Activated CD8-positive, alpha-beta memory T cell treated with anti-CD3 and anti-CD28 coated beads for 48 hours (primary cell): Measurements from ENCODE around the gene EIF3L.

ENCODE experiments used
- DNase-seq, 3 experiments: peaks; one replicate each; pipeline ENCODE4 v3.0.0-alpha.2; 2020; ENCODE audit warnings: low read depth in 2 of 3, low spot score in 2 of 3

EIF3L gene

DNA sequence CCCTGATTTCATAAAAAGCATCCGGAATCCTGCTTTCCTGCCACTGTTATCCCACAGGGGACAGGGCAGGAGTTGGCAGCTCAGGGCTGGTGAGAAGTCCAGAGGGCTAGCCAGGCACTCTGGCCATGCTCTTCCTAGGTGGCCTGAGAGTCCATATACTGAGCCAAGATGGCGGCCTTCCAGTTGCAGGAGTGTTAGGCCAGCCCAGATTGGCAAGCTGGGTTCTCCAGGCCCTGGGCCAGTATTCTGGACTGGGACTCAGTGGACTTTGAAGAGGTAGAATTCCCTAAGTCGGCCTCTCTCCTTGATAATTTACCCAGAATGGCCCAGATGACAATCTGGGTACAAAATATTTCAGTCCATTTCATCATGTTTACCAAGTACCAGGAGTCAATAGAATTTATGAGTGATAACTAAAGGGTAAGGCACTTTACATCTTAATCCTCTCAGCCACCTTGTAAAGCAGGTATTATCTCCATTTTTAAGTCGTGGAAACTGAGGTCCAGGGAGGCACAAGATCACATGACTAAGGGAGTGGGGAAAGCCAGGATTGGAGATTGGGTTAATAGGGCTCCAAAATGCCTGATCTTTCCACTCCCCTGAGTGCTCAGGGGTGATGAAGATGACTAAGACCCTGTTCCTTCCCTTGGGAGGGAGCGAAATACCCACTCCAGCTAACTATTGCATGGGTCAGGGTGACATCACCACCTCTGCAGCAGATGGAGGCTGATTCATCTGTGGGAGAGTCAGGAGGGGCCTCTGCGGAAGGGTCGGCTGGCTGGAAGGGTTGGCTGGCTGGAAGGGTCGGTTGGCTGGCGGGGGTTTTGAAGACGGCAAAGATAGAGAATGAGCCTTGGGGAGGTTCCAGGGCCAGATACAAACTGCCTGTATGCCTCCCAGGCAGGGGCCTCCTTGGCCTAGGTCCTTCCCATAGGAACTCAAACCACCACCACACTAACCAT, 55.6 kb downstream of the EIF3L start:
- no peak for DNase-seq

DNA sequence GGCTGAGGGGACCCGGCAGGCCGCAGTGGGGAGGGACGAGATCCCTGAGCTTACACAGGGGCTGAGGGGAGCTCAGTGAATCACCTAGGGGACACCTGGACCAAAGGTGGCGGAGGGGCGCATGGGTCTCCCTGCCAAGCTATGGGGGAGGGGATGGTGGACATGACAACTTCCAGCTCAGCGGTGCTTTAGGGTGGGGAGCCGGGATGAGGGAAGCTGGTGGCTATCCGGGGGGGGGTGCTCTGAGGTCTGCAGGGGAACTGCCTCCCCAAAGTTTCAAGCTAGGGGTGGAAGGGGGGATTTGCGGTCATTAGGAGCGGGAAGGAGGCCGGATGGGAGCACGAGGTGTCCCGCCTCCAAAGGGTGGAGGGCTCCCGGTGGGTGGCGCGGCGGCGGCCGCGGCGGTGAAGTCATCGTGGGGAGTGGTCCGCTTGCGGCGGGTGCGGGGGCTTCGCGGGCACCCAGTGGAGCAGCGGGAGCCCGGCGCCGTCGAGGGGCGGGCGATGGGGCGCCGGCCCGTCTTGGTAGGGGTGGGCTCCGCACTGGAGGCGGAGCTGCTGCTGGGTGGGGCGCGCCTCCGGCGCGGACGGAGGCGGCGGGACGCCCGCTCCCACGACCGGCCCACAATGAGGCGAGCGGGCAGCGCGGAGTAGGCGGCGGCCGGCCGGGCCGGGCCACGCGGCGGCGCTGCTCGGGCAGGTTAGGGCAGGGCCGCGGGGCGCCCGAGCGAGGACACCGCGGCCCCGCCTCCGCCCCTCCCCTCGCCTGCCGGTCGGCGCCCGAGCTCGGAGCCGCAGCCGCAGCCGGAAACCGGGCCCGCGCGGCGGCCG, 56.5 kb downstream of the EIF3L start, which contains the start of gene MICALL1:
Gene MICALL1 (plus strand): TSS at position 764 of the 830 bp plus-strand sequence. CDS start 126 bp downstream, outside the sequence.
- DNase-seq: peak; percentile 18 to 41 (median 28)

DNA sequence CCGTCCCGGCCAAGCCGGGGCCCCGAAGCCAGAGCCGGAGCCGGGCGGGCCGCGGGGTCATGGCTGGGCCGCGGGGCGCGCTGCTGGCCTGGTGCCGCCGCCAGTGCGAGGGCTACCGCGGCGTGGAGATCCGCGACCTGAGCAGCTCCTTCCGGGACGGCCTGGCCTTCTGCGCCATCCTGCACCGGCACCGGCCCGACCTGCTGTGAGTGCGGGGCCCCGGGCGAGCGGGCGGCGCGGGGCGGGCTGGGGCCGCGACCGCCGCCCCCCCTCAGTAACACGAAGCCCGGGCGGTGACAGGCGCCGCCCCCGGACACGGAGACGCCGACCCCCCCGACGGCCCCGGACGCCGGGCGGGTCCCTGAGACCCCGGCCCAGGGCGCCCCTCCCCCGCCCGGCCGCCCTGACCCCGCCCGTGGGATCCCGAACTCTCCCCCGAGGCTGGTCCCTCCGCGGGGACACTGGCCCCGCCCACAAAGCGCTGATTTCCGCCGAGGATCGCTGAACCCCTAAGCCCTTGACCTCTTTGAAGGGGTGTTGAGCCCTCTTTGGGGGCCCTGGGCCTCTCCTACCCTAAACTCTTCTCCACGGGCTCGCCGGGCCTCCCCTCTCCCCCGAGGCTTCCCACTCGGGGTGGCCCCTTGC, 57.3 kb downstream of the EIF3L start:
- peak in 1 of 3 experiments; percentile 11 for DNase-seq

DNA sequence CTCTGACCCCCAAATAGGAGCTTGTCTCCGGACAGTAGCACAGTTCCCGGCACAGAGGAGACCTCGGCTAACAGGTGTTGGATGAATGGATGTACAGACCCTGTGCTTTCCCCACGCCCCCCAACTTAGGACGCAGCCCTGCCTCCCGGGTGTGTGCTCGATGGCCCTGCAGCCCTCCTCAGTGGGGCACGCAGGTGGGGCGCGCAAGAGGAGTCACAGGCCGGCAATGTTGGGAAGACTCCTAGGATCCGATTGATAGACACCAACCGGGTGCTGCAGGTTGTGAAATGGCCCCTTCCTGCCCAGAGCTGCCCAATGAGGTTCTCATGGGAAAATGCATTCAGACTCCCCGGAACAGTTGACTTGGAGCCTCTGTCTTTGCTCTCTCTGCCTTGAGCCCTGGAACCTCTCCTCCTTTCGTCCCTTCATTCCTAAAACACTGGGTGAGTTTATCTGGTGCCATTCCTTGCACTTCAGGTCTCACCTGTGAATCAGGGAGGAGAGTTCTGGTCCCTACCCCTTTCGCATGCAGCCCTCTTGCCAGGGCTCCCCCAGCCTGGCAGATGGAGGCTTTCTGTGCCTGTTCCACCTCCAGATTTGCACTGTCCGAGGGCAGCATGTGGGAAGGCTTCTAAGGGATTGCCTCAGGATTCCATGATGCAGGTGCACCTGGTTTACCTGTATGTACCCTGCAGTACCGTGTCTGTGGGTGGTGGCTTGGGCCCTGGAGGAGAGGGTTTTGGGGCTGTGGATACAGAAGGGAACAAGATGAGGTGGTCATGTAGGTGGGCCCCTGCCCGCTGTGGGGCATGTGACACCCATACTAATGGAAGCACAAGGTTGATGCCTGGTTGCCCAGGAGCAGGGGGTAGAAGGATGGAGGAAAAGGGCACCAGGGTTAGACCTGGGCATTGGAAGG, 58.1 kb downstream of the EIF3L start:
- DNase-seq: no peak

DNA sequence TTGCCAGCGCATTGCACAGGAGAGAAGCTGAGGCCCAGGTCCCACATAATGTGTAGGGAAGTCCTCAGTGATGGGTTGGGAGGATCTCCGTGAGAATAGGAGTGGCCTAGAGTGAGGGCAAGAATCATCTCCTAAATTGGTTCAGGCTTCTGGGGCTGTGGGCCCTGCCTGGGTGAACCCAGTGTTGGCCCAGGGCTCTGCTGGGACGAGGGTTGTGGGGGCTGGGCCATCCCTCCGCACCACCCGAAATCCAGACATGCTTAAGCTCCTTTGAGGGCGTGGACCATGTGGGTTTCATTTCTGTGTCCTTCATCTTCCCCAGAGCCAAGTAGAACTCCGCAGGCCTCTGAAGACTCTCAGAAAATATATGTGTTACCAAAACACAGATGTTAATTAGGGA, 60.5 kb downstream of the EIF3L start:
- no peak for DNase-seq

DNA sequence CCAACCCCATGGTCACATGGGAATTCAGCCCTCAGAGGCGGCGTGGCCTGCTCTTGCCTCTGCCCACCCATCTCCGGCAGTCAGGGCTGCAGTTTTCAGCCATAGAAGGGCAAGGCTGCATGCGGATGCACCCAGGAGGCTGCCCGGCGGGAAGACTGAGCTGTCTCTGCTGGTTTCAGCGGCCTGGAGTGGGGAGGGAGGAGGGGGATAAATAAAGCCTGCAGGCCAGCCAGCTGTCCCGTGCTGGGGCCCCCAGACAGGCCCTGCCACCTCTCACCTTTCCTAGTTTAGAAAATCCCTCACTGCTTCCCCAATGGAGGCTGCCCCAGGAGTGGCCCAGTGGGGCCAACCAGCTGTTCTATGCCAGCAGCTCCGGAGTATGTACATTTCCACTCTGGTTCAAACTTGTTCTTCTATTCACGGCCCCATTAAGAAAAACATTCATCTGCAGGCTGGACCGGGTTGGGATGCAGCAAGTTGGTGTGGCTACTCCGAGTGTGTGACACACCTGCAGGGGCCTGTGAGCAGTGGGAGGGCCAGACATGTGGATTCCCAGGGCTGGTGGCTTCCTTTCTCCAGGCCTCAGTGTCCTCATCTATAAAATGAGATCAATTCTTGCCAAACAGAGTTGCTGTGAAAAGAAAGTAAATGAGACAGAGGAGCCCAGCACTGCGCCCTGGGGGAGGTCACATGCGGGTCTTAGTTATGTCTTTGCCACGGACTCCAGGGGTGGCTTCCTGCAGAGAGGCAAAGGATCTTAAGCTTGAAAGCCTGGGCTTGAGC, 61.9 kb downstream of the EIF3L start:
- no peak for DNase-seq

DNA sequence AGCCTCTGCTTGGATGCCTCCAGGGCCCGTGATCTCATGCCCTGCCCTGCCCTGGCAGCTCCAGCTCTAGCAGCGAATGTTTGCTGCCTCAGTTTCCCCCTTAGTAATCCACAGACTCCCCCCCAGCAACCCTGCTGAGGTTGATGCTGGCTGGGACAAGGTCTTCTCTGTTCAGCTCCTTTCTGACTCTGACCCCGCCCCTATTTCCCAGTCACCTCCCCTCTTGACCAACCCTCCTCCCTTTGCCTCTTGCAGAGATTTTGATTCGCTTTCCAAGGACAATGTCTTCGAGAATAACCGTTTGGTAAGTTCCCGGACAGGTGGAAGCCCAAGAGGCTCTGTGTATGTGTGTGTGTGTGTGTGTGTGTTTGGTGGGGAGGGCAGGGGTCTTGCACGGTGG, 62.5 kb downstream of the EIF3L start:
- no peak for DNase-seq

DNA sequence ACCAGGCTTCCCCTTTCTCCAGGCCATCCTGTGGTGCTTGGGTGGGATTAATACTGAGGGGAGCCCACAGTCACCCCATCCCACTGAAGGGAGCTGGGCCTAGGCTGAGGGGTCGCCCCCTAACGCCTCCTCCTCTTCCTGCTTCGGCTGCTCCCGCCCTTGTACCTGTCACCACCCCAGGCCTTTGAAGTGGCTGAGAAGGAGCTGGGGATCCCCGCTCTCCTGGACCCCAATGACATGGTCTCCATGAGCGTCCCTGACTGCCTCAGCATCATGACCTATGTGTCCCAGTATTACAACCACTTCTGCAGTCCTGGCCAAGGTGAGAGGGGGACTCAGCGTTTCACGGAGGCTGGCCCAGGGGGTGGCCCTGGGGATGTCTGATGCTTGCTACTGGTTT, 63.0 kb downstream of the EIF3L start:
- DNase-seq: no peak

DNA sequence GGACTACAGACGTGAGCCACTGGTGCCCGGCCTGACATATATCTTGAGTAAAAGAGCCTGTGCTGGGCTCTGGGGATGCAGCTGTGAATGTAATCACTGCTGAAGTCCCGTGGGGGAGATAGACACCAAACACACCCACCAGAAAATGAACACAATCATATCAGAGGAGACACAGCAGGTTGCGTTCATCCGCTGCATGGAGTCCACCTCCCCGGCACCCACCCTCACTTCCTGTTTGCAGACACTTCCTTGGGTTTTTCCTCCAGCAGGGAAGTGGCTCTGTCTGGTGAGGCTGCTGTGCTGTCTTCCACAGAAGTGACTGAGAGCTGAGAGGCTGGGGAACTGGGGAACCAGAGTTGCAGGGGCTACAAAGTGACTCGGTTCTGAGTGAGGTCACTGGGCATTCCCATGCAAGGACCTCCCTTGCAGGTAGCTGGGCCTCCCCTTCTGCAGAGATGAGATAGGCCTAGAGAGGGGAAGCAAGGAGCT, 64.1 kb downstream of the EIF3L start:
- no peak for DNase-seq

DNA sequence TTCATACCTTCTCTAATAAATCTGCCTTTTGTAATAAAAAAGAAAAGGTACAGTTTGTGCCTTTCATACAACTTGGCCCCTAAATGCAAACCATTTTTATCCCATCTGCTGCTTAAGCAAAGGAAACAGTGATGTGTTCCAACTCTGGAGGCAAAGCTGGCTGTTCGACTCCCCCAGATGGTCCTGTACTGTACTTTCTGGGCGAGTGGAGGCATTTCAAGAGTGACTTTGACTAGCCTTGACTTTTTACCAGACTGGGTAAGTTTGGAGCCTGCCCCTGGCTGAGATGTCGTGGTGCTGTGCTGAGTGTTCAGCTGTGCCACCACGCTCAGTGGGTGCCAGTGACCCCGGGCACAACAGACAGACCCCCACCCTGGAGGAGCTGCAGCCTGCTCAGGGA, 67.1 kb downstream of the EIF3L start:
- DNase-seq: no peak

DNA sequence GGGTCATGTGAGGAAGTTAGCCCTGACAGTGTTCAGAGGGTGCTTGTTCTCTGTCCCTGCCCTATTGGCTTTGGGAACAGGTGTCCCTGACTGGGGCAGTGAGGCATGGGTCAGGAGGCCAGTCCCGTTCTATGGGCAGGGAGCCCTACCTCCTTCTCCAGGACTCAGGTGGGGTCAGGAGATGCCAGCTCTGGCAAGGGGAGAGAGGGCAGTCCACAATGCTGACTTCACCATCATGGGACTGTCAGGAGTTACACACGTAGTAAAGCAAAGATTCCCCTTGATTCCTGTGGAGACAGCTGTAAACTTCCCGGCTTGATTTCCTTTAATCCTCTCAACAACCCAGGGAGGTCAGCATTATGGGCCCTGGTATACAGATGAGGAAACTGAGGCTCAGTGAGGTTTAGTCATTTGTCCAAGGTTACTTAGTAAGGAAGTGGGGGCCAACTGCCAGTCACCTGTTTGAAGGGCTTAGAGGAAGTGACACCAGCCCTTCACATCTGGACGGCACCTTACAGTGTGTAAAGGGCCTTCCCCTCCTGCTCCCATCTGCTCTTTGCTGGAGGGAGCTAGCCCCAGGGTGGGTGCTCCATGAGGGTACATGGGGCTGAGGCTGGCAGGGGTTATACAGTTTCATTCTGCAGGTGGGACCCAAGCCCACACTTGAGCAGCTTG, 68.8 kb downstream of the EIF3L start:
- DNase-seq: no peak

DNA sequence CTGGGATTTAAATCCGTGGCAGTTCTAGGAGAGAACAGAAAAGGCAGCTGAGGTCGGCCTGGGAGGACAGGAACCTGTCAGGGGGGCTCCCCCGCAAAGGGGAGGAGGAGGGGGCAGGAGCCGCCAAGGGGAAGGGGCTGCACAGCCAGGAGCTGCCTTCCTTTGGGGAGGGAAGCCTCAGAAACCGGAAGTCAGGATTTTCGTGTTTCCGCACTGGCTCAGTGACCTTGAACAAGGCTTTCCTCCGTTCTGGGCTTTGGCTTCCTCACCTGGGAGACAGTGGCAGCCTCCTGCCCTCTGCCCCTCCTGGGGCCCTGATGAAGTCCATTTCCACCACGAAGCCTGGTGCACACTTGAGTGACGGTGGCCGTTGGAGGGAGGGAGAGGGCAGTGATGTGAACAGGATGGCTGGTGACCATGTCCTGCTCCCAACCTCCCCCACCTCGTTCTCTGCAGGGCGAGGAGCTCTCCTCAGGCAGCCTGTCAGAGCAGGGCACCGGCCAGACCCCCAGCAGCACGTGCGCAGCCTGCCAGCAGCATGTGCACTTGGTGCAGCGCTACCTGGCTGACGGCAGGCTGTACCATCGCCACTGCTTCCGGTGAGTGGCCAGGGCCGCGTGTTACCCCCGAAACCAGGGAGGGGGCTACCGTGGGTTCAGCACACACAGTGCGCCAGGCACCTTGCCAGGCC, 69.5 kb downstream of the EIF3L start:
- DNase-seq: no peak

DNA sequence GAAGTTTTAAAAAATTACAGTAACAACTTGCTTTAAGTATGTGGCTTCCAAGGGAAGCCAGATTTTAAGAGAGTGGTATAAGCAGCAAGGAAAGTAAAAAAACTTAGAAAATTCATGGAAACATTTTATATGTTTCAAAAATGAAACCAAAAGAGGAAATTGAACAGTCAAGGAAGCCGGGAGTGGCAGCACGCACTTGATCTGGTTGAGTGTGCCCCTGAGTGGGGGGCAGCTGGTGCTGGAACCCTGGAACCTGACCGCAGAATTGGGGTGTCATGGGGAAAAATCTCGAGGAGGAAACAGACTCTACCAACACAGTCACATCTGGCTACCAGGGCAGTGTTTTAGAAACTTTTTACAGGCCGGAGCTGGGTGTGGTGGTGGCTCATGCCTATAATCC, 70.9 kb downstream of the EIF3L start:
- DNase-seq: no peak

DNA sequence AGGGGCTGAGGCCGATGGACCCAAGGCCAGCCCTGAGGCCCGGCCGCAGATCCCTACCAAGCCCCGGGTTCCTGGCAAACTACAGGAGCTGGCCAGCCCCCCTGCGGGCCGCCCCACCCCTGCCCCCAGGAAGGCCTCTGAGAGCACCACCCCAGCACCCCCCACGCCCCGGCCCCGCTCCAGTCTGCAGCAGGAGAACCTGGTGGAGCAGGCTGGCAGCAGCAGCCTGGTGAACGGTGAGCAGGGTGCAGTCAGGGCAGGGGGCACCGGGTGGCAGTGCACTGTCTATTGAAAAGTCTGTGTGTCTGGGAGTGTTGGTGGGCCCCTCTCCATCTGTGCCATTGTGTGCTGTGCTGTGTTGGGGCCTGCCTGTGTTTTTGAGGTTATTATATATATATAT, 73.0 kb downstream of the EIF3L start:
- no peak for DNase-seq

DNA sequence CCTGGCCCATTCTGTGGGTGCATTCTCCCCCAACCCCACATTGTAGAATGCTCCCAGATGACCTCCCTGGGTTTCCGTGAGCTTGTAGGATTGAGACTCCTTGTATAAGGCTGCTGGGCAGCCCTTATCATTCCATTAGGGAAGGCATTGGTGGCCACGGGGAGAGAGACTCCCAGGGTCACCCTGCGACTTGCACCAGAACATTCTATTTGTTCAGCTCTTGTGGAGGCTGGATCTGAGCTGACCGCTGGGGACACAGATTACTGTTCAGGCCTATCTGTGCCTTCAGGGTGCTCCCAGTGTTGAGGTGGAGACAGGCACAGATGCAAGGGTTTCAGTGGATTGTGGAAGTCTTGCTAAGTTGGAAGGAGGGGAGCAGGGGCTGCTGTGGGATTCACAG, 74.7 kb downstream of the EIF3L start:
- no peak for DNase-seq

DNA sequence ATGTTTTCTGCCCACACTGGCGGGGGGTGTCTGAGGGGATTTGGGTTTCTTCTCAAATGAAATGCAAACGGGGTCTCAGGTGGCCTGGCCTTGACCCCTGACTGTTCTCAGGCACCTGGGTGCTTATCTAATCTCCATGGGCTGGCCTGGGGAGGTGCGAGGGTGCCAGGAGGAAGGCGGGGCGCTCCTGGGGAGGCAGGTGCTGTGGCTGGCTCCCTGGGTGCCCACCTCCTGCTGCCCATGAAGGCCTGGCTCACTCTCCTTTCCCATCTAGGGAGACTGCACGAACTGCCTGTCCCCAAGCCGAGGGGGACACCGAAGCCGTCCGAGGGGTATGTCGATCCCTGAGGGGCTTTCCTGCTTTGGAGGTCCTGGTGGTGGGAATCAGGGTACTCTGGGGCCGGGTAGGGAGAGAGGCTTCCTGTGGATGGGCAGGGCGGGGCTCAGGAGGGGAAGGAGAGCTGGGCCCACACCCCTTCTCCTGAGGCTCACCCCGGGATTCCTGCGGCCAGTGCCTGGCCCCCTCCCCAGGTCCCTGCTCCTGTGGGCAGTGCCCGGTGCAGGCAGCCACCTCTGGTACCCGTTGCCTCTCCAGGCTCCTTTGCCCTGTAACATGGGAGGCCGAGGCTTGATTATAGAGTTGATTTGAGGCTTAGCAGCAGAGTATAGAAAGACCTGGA, 75.3 kb downstream of the EIF3L start:
- DNase-seq: no peak

DNA sequence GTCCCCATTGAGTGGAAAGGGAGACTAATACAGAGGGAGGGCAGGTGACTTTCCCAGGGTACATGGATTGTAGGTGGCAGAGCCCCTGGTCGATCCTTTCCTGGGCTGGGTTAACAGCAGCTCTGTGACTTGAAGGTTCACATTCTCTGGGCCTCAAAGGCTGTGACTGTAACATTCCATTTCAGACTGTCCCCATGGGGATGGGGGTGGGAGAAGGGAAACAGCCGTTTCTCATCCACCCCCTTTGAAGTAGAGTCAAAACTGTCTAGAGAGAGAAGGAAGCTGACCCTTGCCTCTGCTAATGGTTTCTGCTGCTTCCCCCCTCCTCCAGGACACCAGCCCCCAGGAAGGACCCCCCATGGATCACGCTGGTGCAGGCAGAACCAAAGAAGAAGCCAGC, 76.1 kb downstream of the EIF3L start:
- DNase-seq: no peak

DNA sequence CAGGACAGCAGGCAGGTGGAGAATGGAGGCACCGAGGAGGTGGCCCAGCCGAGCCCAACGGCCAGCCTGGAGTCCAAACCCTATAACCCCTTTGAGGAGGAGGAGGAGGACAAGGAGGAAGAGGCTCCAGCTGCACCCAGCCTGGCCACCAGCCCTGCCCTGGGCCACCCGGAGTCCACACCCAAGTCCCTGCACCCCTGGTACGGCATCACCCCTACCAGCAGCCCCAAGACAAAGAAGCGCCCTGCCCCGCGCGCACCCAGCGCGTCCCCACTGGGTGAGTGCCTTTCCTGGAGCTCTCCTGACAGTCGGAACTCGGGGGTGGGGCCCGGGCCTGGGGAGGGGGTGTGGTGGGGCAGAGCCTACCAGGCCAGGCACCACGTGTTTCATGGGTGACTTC, 76.5 kb downstream of the EIF3L start:
- DNase-seq: no peak
